ENCODE measurements around the gene CCL14. TPM values are rescaled to one million over a fixed set of nuclear protein-coding genes. Genes with fewer than 3 reads are reported as not detected.
"Not testable (repeated sequence)": the region's sequence is repeated elsewhere in the genome, so short reads cannot be mapped to it uniquely, and the experiment has no call there.

The CCL14 gene
- total RNA-seq, 1 donor, result not detected

GRCh38 chr17:36002631-36003030 is 16.1 kb upstream of the CCL14 start:
- TF ChIP-seq CTCF (IDR thresholded peaks at IDR 0.05; ENCODE audit: insufficient read depth, low read depth, low read length), result no peak
- DNase-seq (ENCODE audit: low read depth), result no peak
- H3K4me3 ChIP-seq (ENCODE audit: low read depth, low read length), result no peak overlapping the region

- no peak for TF ChIP-seq CTCF (IDR thresholded peaks at IDR 0.05; ENCODE audit: insufficient read depth, low read depth, low read length)
- DNase-seq (ENCODE audit: low read depth), result no peak
- H3K4me3 ChIP-seq (ENCODE audit: low read depth, low read length), result no peak overlapping the region
Observed at GRCh38 chr17:36001862-36002603, 15.5 kb upstream of the CCL14 start.

GRCh38 chr17:36001110-36001771 is 14.7 kb upstream of the CCL14 start, which contains the start of gene CCL15:
TSS of gene CCL15 (minus strand) at chr17:36001553. CDS start at chr17:36001492, 61 bp downstream.
- no peak for DNase-seq (ENCODE audit: low read depth)
- no peak within 1 kb of the TSS for H3K4me3 ChIP-seq (ENCODE audit: low read depth, low read length)
- TF ChIP-seq CTCF (IDR thresholded peaks at IDR 0.05; ENCODE audit: insufficient read depth, low read depth, low read length), result no peak

- no peak for DNase-seq (ENCODE audit: low read depth)
- no peak overlapping the region for H3K4me3 ChIP-seq (ENCODE audit: low read depth, low read length)
- TF ChIP-seq CTCF (IDR thresholded peaks at IDR 0.05; ENCODE audit: insufficient read depth, low read depth, low read length), result no peak
Observed at GRCh38 chr17:36000732-36001109, 14.2 kb upstream of the CCL14 start.

- no peak overlapping the region for H3K4me3 ChIP-seq (ENCODE audit: low read depth, low read length)
- no peak for DNase-seq (ENCODE audit: low read depth)
- no peak for TF ChIP-seq CTCF (IDR thresholded peaks at IDR 0.05; ENCODE audit: insufficient read depth, low read depth, low read length)
Observed at GRCh38 chr17:35998756-35999155, 12.2 kb upstream of the CCL14 start.

GRCh38 chr17:35998018-35998545 is 11.6 kb upstream of the CCL14 start:
- no peak overlapping the region for H3K4me3 ChIP-seq (ENCODE audit: low read depth, low read length)
- TF ChIP-seq CTCF (IDR thresholded peaks at IDR 0.05; ENCODE audit: insufficient read depth, low read depth, low read length), result no peak
- no peak for DNase-seq (ENCODE audit: low read depth)

- not testable (repeated sequence) for H3K4me3 ChIP-seq (ENCODE audit: low read depth, low read length); DNase-seq (ENCODE audit: low read depth)
Observed at GRCh38 chr17:35995346-35995745, 8.8 kb upstream of the CCL14 start.

All from fibroblast of villous mesenchyme (primary cell).